Cardiac fibroblast (primary cell): Measurements from ENCODE around the gene NUDT9.
"Not testable (repeated sequence)": the region's sequence is repeated elsewhere in the genome, so short reads cannot be mapped to it uniquely, and the experiment has no call there.

Source experiments
- DNase-seq, 2 donors: peaks; one replicate each; pipeline versions ENCODE4 v3.0.0 to v3.0.0-alpha.2; 2010; ENCODE audit warnings: low read depth in 2 of 2
- H3K4me3 ChIP-seq, 2 donors: replicated peaks in 1 of 2; 1 replicate in 1 of 2; 2 replicates in 1 of 2; pipeline ENCODE4 v1.5.1; 2011; ENCODE audit warnings: low read depth in 2 of 2, low read length in 2 of 2, mild to moderate bottlenecking in 2 of 2, moderate library complexity in 1 of 2
- TF ChIP-seq, protein P1 (sequence below): IDR thresholded peaks from one replicate; pipeline ENCODE4 v1.5.1; 2011; ENCODE audit warnings: low read depth, mild to moderate bottlenecking, low read length, inconsistent platforms

NUDT9 gene

DNA sequence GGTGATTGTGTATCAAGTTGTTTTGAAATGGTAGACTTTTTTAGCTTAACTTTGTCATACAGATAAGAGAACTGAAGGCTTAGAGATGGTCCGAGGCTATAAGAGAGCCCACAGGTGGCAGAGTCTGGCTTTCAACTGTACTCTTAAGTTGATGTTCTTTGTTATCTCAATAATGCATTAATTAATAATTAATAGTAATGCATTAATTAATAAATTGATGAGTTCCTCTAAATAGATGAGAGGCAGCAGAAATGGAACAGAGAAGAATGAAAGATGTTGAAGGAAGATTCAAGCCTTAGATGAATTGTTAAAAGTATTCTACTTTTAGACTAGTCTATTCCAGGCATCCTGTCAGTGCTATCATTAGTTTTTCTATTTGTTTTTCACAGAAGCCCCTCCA is 22.4 kb downstream of the NUDT9 start:
- H3K4me3 ChIP-seq: no peak overlapping the region
- DNase-seq: no peak
- TF ChIP-seq, protein P1, sequence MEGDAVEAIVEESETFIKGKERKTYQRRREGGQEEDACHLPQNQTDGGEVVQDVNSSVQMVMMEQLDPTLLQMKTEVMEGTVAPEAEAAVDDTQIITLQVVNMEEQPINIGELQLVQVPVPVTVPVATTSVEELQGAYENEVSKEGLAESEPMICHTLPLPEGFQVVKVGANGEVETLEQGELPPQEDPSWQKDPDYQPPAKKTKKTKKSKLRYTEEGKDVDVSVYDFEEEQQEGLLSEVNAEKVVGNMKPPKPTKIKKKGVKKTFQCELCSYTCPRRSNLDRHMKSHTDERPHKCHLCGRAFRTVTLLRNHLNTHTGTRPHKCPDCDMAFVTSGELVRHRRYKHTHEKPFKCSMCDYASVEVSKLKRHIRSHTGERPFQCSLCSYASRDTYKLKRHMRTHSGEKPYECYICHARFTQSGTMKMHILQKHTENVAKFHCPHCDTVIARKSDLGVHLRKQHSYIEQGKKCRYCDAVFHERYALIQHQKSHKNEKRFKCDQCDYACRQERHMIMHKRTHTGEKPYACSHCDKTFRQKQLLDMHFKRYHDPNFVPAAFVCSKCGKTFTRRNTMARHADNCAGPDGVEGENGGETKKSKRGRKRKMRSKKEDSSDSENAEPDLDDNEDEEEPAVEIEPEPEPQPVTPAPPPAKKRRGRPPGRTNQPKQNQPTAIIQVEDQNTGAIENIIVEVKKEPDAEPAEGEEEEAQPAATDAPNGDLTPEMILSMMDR: no peak

DNA sequence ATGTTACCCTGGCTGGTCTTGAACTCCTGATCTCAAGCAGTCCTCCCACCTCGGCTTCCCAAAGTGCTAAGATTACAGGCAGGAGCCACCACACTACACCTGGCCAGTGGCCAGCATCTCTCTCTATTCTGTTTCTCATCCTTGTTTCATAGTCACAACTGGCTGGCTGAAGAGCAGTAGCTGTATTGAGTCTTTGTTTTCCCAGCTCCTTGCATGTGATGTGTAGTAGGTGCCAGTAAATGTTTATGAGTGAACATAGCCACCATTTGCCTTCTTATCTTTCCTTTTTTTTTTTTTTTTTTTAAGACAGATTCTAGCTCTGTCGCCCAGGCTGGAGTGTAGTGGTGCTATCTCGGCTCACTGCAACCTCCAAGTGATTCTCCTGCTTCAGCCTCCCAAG is 23.6 kb downstream of the NUDT9 start:
- TF ChIP-seq, protein P1: no peak
- H3K4me3 ChIP-seq: no peak overlapping the region
- DNase-seq: peak in 1 of 2 donors; percentile 11

DNA sequence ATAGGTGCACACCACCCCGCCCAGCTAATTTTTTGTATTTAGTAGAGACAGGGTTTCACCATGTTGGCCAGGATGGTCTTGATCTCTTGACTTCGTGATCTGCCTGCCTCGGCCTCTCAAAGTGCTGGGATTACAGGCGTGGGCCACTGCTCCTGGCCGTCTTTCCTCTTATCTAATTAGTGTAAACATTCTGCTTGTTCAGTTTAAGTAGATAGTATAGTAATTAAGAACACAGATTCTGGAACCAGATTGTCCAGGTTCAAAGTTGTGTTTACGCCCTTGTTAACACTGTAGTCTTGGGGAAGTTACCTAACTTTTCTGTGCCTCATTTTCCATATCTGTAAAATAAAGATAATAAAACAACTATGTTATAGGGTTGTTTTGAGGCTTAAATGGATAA is 24.0 kb downstream of the NUDT9 start:
- not testable (repeated sequence) for H3K4me3 ChIP-seq, DNase-seq

DNA sequence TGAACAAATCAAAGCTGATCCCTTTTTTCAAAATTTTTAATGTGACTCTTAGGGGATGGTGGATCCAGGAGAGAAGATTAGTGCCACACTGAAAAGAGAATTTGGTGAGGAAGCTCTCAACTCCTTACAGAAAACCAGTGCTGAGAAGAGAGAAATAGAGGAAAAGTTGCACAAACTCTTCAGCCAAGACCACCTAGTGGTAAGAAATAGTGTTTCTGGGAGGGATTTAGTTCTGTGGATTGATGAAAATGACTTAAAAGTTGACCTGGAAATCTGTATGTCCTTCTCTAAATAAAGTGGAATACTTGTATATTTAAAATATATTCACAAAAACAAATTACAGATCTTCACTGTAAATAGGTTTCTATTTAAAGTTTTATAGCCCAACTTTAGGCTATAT is 29.2 kb downstream of the NUDT9 start:
- no peak overlapping the region for H3K4me3 ChIP-seq
- TF ChIP-seq, protein P1: no peak
- DNase-seq: no peak

DNA sequence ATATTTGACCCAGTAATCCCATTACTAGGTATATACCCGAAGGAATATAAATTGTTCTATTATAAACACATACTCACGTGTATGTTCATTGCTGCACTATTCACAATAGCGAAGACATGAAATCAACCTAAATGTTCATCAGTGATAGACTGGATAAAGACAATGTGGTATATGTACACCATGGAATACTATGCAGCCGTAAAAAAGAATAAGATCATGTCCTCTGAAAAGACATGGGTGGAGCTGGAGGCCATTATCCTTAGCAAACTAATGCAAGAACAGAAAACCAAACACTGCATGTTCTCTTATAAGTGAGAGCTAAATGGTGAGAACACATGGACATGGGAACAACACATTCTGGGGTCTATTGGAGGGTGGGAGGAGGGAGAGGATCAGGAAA is 36.5 kb downstream of the NUDT9 start:
- DNase-seq: no peak
- H3K4me3 ChIP-seq: no peak overlapping the region
- TF ChIP-seq, protein P1: no peak

DNA sequence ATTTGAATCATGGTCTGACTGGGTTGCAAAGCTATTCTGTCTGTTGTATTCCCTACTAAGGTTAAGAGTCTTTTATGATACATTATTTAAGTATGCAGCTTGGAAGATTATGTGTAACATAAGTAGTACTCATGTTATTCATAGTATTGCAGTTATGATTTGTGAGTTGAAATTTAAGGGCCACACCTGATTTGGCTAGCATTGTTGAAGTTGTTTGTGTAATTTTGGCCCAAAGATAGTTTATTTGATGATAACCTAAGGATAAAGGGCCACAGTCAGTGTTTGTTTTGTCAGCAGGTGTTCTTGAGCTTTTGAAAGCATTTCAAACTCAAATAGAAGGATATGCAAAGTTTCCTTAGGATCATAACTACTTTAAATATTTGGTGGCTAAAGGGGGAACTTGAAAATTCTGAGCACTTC is 38.9 kb downstream of the NUDT9 start:
- no peak overlapping the region for H3K4me3 ChIP-seq
- peak in 1 of 2 donors; percentile 66 for DNase-seq
- TF ChIP-seq, protein P1: no peak

DNA sequence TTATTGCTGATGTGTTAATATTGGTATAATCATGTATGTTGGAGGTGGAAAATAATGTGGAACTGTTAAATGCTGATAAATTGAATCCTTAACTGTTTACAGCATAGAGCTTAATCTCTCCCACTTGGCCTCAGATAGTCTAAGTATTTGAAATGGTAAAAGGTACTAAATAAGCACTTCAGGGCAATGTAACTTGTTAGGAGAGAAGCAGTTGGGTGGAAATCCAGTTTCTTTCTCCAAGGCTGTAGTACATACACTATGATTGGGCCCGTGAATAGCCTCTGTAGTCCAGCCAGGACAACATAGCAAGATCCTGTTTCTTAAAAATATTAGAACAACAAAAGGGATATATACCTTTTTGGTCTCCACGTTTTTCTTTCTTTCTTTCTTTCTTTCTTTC is 39.7 kb downstream of the NUDT9 start:
- TF ChIP-seq, protein P1: no peak
- DNase-seq: no peak
- no peak overlapping the region for H3K4me3 ChIP-seq
